NB4 (cell line): ENCODE measurements around the gene CLDN6.
A peak's percentile ranks its signal among the peaks of the same experiment; 100 is the strongest.

Experiments
- DNase-seq: peaks from one replicate; pipeline ENCODE4 v3.0.0; 2010; ENCODE audit warnings: low read depth
- H3K4me3 ChIP-seq: one replicate; pipeline ENCODE4 v1.5.1; 2011; ENCODE audit warnings: mild to moderate bottlenecking, low read depth, low read length, moderate library complexity
- MAX ChIP-seq: IDR thresholded peaks from 2 replicates; pipeline ENCODE4 v1.6.1; 2011; ENCODE audit warnings: low read depth, low read length
- MYC ChIP-seq: IDR thresholded peaks from 2 replicates; pipeline ENCODE4 v1.6.1; 2011; ENCODE audit warnings: low read depth, low read length
- POLR2A ChIP-seq: IDR thresholded peaks from 2 replicates; pipeline ENCODE4 v1.6.1; 2011; ENCODE audit warnings: mild to moderate bottlenecking; ENCODE audit not compliant: insufficient read length; ENCODE audit errors: extremely low read depth
- TF ChIP-seq, protein P1 (sequence below): IDR thresholded peaks from one replicate; pipeline ENCODE4 v1.5.1; 2012; ENCODE audit warnings: low read depth, low read length

The CLDN6 gene

DNA sequence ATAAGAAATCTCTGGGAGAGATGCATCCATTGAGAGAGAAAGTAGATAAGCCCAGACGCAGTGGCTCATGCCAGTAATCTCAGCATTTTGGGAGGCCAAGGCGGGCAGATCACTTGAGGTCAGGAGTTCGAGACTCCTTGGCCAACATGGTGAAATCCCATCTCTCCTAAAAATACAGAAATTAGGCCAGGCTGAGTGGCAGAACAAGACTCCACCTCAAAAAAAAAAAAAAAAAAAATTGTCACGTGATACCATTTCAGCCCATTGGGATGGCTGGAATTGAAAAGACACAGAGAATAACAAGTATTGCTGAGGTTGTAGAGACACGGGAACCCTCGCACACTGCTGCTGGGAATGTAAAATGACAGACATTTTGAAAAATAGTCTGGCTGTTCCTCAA, 44.6 kb upstream of the CLDN6 start:
- TF ChIP-seq MYC = no peak
- TF ChIP-seq POLR2A = no peak
- no peak for TF ChIP-seq MAX
- TF ChIP-seq, protein P1, sequence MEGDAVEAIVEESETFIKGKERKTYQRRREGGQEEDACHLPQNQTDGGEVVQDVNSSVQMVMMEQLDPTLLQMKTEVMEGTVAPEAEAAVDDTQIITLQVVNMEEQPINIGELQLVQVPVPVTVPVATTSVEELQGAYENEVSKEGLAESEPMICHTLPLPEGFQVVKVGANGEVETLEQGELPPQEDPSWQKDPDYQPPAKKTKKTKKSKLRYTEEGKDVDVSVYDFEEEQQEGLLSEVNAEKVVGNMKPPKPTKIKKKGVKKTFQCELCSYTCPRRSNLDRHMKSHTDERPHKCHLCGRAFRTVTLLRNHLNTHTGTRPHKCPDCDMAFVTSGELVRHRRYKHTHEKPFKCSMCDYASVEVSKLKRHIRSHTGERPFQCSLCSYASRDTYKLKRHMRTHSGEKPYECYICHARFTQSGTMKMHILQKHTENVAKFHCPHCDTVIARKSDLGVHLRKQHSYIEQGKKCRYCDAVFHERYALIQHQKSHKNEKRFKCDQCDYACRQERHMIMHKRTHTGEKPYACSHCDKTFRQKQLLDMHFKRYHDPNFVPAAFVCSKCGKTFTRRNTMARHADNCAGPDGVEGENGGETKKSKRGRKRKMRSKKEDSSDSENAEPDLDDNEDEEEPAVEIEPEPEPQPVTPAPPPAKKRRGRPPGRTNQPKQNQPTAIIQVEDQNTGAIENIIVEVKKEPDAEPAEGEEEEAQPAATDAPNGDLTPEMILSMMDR = no peak
- DNase-seq = no peak
- H3K4me3 ChIP-seq = no peak overlapping the region

GRCh38 chr16:3060339-3061127, 42.5 kb upstream of the CLDN6 start:
- H3K4me3 ChIP-seq = no peak overlapping the region
- no peak for TF ChIP-seq MAX
- no peak for DNase-seq

- no peak for DNase-seq
- peak overlapping the region; percentile 25 for H3K4me3 ChIP-seq
- TF ChIP-seq MYC = no peak
- TF ChIP-seq, protein P1 = no peak
Measured at GRCh38 chr16:3059723-3060242, 41.8 kb upstream of the CLDN6 start.

DNA sequence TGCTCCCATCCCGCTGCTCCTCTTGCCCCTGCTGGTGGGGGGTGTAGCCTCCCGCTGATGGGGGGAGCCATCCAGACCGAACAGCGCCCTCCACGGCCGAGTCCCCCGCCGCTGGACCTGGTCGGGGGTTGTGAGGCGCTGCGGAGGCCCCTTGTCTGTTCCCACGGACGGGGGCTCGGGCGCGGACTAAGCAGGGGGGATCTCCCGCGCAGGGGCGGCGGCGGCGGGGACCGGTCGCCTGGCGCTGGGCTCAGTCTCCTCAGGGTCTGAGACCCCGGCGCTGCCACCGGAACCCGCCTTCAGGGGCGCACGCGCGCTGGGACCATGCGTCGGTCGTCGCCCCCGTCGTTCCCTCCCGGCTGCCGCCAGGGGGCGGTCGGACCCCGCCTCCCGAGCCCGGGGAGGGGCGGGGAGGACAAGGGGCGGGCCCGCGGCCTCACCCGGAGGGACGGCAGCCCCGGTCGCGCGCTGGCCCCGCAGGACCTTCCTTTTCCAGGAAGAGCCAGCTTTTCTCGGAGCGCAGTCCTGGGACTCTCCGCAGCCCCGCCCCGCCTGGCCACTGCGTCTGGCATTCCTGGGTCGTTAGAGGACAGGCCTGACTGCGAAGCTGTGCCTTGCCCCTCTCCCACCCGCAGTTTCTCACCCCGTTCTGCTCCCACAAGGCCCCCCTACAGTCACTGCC, 41.2 kb upstream of the CLDN6 start:
- TF ChIP-seq, protein P1 = peak; percentile 32
- TF ChIP-seq MAX (peak; percentile 21; the same call in 1 of the 2 replicates), POLR2A (peak; percentile 53), MYC (peak; percentile 61; the same call in 1 of the 2 replicates)
- peak; percentile 89 for DNase-seq
- H3K4me3 ChIP-seq = peak overlapping the region; percentile 61

GRCh38 chr16:3058139-3059030, 40.4 kb upstream of the CLDN6 start:
- TF ChIP-seq, protein P1 = peak; percentile 30
- TF ChIP-seq POLR2A (no peak), MYC (no peak), MAX (no peak)
- DNase-seq = peak; percentile 75
- peak overlapping the region; percentile 61 for H3K4me3 ChIP-seq
